T47D (cell line): ENCODE data around the gene ARMC3.
"Not testable (repeated sequence)": the region's sequence is repeated elsewhere in the genome, so short reads cannot be mapped to it uniquely, and the experiment has no call there.

Experiments
- DNase-seq, 2 experiments: peaks; one replicate each; pipeline versions ENCODE4 v3.0.0 to v3.0.0-alpha.2; 2011 to 2012; ENCODE audit warnings: low read depth in 1 of 2, low spot score in 1 of 2
- JUND ChIP-seq: IDR thresholded peaks from 2 replicates; pipeline ENCODE4 v1.6.1; 2012; ENCODE audit warnings: low read depth
- in situ Hi-C: cut with HindIII; loops from 2 replicates; pipeline ENCODE4 v1.10.0; 2016; ENCODE audit warnings: low sequenced_read_pairs, low pct_unique_long_range_greater_than_20kb

ARMC3 gene

DNA sequence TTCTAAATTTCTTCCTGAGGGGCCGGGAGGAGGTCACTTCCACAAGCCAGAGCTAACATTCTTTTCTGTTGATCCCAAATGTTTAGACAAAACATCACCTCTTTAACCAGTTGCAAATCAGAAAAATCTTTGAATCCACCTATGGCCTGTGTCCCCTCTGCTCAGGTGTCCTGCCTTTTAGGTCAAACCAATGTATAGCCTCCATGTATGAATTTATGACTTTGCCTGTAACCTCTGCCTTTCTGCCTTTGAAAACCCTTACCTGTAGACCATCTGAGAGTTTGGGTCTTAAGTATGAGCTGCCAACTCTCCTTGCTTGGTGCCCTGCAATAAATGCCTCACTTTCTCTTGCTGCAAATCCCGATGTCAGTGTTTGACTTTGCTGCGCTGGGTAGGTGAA, 123.4 kb downstream of the ARMC3 start:
- in situ Hi-C loops = no loop called here
- DNase-seq = no peak
- no peak for TF ChIP-seq JUND

DNA sequence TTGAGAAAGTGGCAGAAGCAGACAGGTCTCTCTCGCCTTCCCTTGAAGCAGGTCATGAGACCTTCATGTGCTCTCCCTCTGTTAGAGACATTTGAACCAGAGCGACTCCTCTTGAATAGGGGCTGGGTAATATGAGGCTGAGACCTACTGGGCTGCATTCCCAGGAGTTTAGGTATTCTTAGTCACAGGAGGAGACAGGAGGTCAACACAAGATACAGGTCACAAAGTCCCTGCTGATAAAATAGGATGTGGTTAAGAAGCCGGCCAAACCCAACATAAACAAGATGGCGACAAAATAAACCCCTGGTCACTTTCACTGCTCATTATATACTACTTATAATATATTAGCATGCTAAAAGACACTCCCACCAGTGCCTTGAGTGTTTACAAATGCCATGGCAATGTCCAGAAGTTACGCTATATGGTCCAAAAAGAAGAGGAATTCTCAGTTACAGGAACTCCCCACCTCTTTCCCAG, 124.0 kb downstream of the ARMC3 start:
- DNase-seq = no peak
- TF ChIP-seq JUND = no peak
- in situ Hi-C loops = no loop called here

DNA sequence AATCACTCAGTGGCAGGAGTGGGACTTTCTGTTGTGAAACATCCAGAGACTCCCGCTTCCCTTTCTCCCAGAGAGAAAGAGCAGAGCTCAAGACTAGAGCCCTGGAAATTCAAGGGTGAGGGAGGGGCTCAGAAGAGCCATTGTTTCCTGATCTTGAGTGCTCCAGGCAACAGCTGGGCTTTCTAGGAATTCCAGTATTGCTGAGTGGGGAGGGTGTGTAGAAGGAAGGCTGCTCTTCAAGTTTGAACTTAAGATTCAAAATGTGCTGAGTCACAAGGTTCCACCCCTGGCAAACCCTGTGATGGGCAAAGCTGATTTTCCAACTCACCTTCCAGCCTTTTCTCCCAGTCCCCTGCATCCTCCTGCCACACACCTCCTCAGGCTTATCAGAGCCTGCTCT, 125.2 kb downstream of the ARMC3 start:
- in situ Hi-C loops = no loop called here
- peak in 1 of 2 experiments; percentile 51 for DNase-seq
- no peak for TF ChIP-seq JUND

DNA sequence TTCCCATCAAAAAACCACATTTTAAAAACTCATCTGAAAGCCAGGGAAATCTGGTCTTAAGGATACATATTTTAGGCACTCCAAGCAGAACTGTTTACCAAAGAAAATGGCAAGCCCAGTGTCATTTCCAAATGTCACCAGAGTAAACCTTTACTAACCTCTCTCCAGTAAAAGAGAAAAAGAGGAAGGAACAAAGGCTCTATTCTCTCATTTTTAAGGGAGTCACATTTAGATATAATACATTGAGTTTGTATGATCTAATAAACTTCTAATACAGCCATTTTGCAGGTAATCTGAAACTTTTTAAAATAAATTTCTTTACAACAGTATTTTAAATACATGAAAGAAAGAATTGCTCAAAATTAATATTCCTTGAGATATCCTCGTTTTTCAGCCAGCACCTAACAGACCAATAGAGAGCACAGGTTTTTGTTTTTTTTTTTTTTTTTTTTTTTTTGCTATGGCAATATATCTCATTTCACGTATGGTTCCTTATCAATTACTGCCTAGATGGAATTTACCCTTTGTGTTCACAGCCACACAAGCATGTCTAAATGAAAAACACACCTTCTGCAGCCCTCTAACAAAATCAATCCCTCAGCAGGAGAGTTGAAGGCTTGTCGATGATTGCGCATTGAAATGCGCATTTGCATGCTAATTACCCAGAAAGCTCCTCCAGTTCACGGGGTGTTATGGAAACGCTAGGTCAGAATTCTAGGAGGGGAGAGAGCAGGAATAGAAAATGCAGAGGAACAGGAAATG, 127.8 kb downstream of the ARMC3 start:
- in situ Hi-C loops = no loop called here
- no peak for DNase-seq
- no peak for TF ChIP-seq JUND

DNA sequence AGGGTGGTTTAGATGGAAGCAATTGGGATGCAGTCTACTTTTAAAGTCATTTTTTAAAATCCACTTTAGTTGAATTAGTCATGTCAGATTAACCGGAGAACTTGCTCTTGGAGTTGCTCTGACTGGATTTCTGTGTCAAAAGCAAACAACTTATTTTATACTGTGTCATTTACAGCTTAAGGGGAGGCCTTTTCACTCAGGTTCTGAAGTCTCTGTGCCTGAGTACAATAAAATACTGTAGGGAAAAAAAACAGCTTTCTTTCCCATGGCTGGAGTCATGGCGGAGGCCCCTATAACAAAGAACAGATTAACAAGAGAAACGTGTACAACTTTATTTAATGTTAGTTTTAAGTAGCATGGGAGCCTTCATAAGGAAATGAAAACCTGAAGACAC, 128.3 kb downstream of the ARMC3 start:
- TF ChIP-seq JUND = no peak
- DNase-seq = no peak
- in situ Hi-C loops = no loop called here

DNA sequence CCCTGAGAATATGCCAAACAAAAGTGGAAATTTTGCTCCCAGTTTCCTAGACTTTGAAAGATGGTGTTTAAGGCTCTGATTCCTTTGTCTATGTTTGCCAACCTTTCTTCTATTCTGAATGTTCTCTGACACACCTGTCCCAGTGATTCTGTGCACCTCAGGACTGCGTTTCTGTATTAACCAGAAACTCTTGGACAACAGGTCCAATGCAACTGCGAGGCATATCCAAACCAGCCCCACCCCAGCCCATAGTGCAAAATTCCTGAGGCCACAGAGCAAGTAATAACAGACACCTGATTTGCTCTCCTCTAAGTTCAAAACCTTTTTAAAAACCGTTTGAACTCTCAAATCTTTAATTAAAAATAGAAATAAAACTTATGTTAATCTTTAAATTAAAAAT, 130.5 kb downstream of the ARMC3 start:
- TF ChIP-seq JUND = no peak
- in situ Hi-C loops = no loop called here
- DNase-seq = no peak

DNA sequence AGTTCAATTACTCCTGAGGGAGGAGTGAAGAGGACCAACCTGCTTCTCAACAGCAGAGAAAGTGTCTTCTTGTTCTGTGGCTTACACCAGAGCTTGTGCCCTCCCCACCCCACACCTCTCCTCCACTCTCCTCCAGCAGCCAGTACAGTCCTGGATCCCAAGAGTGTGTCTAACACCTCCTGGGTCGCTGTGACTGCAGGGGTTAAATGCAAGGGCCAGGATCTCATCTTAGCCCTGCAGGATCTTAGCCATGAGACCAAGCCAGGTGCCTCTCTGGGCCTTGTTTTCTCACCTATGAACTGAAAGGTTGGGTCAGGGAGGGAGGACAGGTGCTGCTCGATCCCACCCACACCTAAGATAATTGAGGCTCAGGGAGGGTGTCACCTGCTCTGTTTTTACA, 133.1 kb downstream of the ARMC3 start:
- no peak for TF ChIP-seq JUND
- in situ Hi-C loops = no loop called here
- DNase-seq = no peak

DNA sequence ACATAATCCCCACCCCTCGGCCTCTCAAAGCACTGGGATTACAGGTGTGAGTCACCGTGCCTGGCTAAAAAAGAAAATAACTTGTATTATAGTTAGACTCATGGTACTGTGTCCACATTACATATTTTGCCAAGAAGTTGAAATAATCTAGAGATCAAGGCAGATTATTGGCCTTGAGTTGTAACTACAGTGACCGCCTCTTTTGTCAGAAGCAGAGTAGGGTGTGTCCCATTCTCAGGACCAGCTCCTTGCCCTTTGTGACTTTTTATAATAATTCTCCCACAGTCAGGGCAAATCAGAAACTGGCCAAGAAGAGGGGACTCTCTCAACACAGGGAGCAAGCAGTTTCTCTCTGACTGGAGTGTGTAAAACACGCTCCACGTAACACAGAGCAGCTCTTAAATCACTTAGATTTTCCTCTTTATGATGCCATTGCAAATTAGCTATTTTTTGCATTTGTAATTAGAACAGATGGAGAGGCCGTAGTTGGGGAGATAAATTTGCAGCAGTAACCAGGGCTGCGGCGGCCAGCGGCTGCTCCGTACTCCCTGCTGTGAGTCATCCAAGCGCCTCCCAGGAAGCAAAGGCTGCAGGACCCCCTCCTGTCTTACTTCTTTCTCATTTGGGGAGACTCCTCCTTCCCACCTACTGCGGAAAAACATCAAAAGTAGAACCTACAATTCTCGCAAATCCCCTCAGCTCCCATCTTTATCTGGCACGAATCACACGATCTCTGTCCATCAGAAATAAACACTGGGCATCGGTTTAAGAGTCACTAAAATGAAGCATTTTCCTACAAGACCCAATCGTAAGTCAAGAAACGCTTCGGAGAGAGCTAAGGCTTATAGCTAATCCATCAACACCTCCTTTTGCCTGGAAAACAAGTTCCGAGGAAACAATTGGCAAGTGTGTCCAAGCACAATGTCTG, 135.5 kb downstream of the ARMC3 start:
- no peak for DNase-seq
- in situ Hi-C loops = no loop called here
- TF ChIP-seq JUND = no peak

DNA sequence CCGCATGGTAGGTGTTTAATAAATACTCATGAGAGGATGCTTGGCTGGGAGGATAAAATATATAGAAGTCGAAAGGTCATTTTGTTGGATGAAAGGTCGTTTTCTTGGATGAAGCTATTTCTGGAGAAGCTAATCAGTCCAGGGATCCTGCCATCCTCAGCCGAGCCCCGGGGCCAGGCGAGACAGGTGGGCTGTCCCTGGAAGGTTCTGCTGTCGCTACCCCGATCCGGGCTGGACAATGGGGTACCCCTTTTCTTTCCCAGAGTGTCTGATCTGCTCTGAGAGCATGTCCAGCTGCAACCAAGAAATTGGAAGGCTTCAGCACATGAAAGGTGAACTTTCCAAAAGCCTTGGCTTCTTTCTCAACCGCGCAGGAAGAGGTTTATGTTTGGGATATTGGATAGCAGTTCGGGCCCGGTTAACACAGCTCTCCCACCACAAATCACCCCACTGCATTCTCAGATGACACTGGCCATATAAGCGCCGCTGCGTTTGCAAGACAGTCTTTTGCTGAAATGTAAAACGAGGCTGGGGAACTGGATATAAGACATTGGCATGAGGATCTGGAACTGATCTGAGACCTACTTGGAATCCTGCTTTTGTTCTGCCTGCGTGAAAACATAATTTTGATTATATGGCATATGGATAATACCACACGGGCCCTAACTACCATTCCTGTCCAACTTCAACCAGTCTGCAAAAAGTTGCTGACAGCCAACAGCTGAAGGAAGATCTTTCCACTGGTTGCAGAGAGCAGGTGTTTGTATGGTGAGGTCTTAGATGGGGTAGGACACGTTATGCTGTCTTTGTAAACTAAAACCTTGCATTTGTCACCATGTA, 136.3 kb downstream of the ARMC3 start:
- TF ChIP-seq JUND = no peak
- in situ Hi-C loops = no loop called here
- no peak for DNase-seq

DNA sequence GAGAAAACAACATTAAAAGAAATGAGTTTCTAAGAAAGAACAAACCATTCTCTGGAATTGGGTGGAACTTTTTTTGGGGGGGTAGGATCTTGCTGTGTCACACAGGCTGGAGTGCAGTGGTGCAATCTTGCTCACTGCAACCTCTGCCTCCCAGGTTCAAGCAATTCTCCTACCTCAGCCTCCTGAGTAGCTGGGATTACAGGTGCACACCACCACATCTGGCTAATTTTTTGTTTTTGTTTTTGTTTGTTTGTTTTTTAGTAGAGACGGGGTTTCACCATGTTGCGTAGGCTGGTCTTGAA, 136.9 kb downstream of the ARMC3 start:
- in situ Hi-C loops, DNase-seq: not testable (repeated sequence)

DNA sequence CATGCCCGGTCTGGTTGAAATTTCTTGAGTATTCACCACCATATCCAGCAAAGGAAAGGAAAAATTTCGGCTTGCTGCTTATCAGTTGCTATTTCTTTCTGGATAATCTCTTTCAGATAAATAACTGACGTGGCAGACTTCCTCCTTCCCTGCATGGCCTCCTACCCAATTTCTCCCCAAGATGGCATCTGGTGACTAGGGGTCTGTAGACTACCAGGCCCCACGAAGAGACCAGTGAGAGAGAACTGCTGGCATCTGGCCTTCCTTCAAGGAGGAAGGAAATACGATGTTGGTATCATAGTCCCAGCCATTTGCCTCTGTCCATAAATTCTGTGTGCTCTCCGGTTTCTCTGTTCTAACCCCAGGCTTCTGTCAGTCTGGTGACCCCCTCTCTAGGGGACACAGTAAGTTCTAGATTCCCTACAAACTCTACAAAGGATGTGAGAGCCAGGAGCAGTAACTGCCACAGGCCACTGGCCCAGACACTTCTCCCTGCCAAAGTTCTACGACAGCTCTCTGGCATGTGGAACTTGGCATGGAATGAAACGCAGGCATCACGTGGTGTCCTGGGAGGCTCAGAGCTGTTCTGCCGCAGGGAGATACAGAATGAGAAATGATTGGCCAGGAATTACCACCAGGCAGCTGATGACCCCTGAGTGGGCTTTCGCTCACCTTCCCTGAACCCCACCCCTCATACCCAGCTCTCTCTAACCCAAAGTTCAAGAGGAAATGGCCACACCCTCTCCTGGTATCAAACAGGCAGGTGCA, 137.5 kb downstream of the ARMC3 start:
- no peak for TF ChIP-seq JUND
- in situ Hi-C loops = no loop called here
- DNase-seq = peak; percentile 49 to 76

DNA sequence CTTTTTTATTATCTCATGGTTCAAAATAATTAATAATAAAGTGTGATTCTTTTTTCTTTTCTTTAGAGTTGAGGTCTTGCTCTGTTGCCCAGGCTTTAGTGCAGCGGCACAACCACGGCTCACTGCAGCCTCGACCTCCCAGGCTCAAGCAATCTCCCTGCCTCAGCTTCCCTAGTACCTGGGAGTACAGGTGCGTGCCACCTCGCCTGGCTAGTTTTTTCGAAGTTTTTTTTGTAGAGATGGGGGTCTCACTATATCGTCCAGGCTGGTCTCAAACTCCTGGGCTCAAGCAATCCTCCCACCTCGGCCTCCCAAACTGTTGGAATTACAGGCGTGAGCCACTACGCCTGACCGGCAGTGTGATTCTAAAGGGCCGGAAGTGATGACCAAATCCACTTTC, 139.5 kb downstream of the ARMC3 start:
- DNase-seq = no peak
- in situ Hi-C loops = no loop called here
- no peak for TF ChIP-seq JUND
